Measurements from ENCODE around the gene ASB7.

Gene ASB7

DNA sequence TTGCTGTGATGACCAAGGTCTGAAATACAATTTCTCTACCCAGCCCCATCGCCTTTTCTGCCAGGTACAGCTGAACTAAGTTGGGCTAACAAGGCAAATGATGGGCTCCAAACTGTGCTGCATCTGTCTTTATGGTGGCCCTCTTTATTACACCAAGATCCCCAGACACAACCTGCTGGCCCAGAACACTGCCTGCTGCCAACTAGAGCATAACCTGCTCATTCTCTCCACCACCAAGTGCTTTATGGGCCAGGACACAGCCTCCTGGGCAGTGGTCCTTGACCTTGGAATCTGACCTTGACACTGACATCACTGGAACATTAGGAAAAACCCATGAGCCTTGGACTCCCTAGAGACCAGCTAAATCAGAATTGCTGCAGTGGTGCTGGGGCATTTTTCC is 3.7 kb upstream of the ASB7 start:
- H3K27ac ChIP-seq (ENCODE audit: low read depth, low read length): no peak overlapping the region
- H3K4me3 ChIP-seq (ENCODE audit: insufficient read depth, low read length, poor library complexity, severe bottlenecking): no peak overlapping the region
- peaks cover 85% of the 10 kb centered on the region for H3K79me2 ChIP-seq (ENCODE audit: insufficient read depth, low read length)
- H3K36me3 ChIP-seq (ENCODE audit: low read length): no peaks in the 10 kb centered on the region
- no peak overlapping the region for H3K4me2 ChIP-seq (ENCODE audit: low read depth, low read length, poor library complexity, severe bottlenecking)
- no peaks in the 10 kb centered on the region for H4K20me1 ChIP-seq (ENCODE audit: low read depth, low read length)
- no peak overlapping the region for H3K9ac ChIP-seq (ENCODE audit: low read length)
- no peaks in the 10 kb centered on the region for H3K9me2 ChIP-seq (replicated peaks; ENCODE audit: insufficient read depth, low read length)
- no peaks in the 10 kb centered on the region for H3K9me3 ChIP-seq (ENCODE audit: insufficient read depth, low read length)
- no peaks in the 10 kb centered on the region for H3F3A ChIP-seq (ENCODE audit: insufficient read depth)
- H3K27me3 ChIP-seq (ENCODE audit: low read length): no peaks in the 10 kb centered on the region
- TF ChIP-seq EZH2phosphoT487 (conservative IDR thresholded peaks at IDR 0.05; ENCODE audit: low read length): no peak
- TF ChIP-seq CTCF (IDR thresholded peaks at IDR 0.05; ENCODE audit: insufficient read depth, low read length, poor library complexity, severe bottlenecking): no peak
- H2AFZ ChIP-seq (ENCODE audit: low read depth, low read length, severe bottlenecking): no peak overlapping the region

DNA sequence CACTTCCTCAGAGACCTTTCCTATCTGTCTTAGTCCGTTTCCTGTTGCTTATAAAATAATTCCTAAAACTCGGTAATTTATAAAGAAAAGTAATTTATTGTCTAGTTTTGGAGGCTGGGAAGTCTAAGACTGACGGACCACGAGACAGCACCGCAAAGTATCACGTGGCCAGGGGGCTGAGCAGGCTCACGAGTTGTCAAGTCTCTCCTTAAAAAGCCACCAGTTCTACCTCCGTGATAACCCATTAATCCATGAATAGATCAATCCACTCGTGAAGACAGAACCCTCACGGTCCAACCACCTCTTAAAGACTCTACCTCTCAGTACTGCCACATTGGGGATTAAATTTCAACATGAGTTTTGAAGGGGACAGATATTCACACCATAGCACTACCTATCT is 1.2 kb upstream of the ASB7 start:
- no peak overlapping the region for H3K27ac ChIP-seq (ENCODE audit: low read depth, low read length)
- H3K9me3 ChIP-seq (ENCODE audit: insufficient read depth, low read length): no peaks in the 10 kb centered on the region
- peak overlapping the region; percentile 68 for H2AFZ ChIP-seq (ENCODE audit: low read depth, low read length, severe bottlenecking)
- no peaks in the 10 kb centered on the region; the same call in 1 of the 2 replicates for H3K36me3 ChIP-seq (ENCODE audit: low read length)
- peak overlapping the region; percentile 70 for H3K9ac ChIP-seq (ENCODE audit: low read length)
- peak overlapping the region; percentile 89 for H3K4me3 ChIP-seq (ENCODE audit: insufficient read depth, low read length, poor library complexity, severe bottlenecking)
- no peak for TF ChIP-seq CTCF (IDR thresholded peaks at IDR 0.05; ENCODE audit: insufficient read depth, low read length, poor library complexity, severe bottlenecking)
- no peak for TF ChIP-seq EZH2phosphoT487 (conservative IDR thresholded peaks at IDR 0.05; ENCODE audit: low read length)
- peak overlapping the region; percentile 70 for H3K4me2 ChIP-seq (ENCODE audit: low read depth, low read length, poor library complexity, severe bottlenecking)
- H3F3A ChIP-seq (ENCODE audit: insufficient read depth): no peaks in the 10 kb centered on the region
- no peaks in the 10 kb centered on the region for H4K20me1 ChIP-seq (ENCODE audit: low read depth, low read length)
- no peaks in the 10 kb centered on the region for H3K9me2 ChIP-seq (replicated peaks; ENCODE audit: insufficient read depth, low read length)
- no peaks in the 10 kb centered on the region for H3K27me3 ChIP-seq (ENCODE audit: low read length)
- H3K79me2 ChIP-seq (ENCODE audit: insufficient read depth, low read length): peaks cover 72% of the 10 kb centered on the region

GRCh38 chr15:100601617-100602063 is 749 bp upstream of the ASB7 start:
- H3K27me3 ChIP-seq (ENCODE audit: low read length): no peaks in the 10 kb centered on the region
- peak overlapping the region; percentile 68 for H2AFZ ChIP-seq (ENCODE audit: low read depth, low read length, severe bottlenecking)
- peak overlapping the region; percentile 70 for H3K4me2 ChIP-seq (ENCODE audit: low read depth, low read length, poor library complexity, severe bottlenecking)
- H3K36me3 ChIP-seq (ENCODE audit: low read length): no peaks in the 10 kb centered on the region; the same call in 1 of the 2 replicates
- no peak overlapping the region for H3K27ac ChIP-seq (ENCODE audit: low read depth, low read length)
- TF ChIP-seq CTCF (IDR thresholded peaks at IDR 0.05; ENCODE audit: insufficient read depth, low read length, poor library complexity, severe bottlenecking) (no peak), EZH2phosphoT487 (conservative IDR thresholded peaks at IDR 0.05; ENCODE audit: low read length) (no peak)
- H3F3A ChIP-seq (ENCODE audit: insufficient read depth): no peaks in the 10 kb centered on the region
- H3K9ac ChIP-seq (ENCODE audit: low read length): peak overlapping the region; percentile 70
- H4K20me1 ChIP-seq (ENCODE audit: low read depth, low read length): no peaks in the 10 kb centered on the region
- no peaks in the 10 kb centered on the region for H3K9me2 ChIP-seq (replicated peaks; ENCODE audit: insufficient read depth, low read length)
- peak overlapping the region; percentile 89 for H3K4me3 ChIP-seq (ENCODE audit: insufficient read depth, low read length, poor library complexity, severe bottlenecking)
- no peaks in the 10 kb centered on the region for H3K9me3 ChIP-seq (ENCODE audit: insufficient read depth, low read length)
- peaks cover 69% of the 10 kb centered on the region for H3K79me2 ChIP-seq (ENCODE audit: insufficient read depth, low read length)

Measured in SU-DHL-6 (cell line).